Endothelial cell of umbilical vein (primary cell): Measurements from ENCODE around the gene ABTB2. TPM values are rescaled to one million over a fixed set of nuclear protein-coding genes. Genes with fewer than 3 reads are reported as not detected.

Experiments used
- BruUV-seq: library from RNA; stranded (reverse); fragments of 400-500 nt; replicated peaks from 2 replicates; lab custom pipeline; 2021; lab: Mats Ljungman, UMichigan
- CTCF ChIA-PET: fragments of 300-600, 350-600 bp; sonication (Branson Sonifier 250); formaldehyde crosslinking; loops from one replicate; lab custom pipeline; 2021; ENCODE audit warnings: antibody characterized with exemption, inconsistent platforms; lab: Charles Lee
- POLR2A ChIA-PET: fragments of 300-600, 350-600 bp; sonication (Branson Sonifier 250); formaldehyde crosslinking; loops from one replicate; lab custom pipeline; 2021; ENCODE audit warnings: antibody characterized with exemption, inconsistent platforms; lab: Charles Lee
- DNase-seq: peaks from one replicate; pipeline ENCODE4 v3.0.0-alpha.2; 2011; ENCODE audit warnings: low read depth, low spot score
- FAIRE-seq: peaks from 2 replicates; lab custom pipeline; 2011; peaks lifted over from hg19 to GRCh38; lab: Jason Lieb, UNC
- H2AFZ ChIP-seq: 2 replicates; pipeline ENCODE4 v1.6.0; 2012; ENCODE audit warnings: low read depth, low read length, control low read depth, inconsistent platforms
- H3K27ac ChIP-seq: 2 replicates; pipeline ENCODE4 v1.5.1; 2011; ENCODE audit warnings: low read depth, mild to moderate bottlenecking, control low read depth, low read length, moderate library complexity; ENCODE audit not compliant: insufficient read depth
- H3K27me3 ChIP-seq, 2 experiments: 2 replicates each; pipeline versions ENCODE4 v1.6.0 to v1.6.1; 2011; ENCODE audit warnings: low read length in 2 of 2, mixed read lengths in 1 of 2; ENCODE audit not compliant: control insufficient read depth in 2 of 2, insufficient read depth in 2 of 2
- H3K36me3 ChIP-seq, 2 experiments: 2 replicates in 1 of 2; 3 replicates in 1 of 2; pipeline ENCODE4 v1.5.1; 2011; ENCODE audit warnings: low read length in 2 of 2, mild to moderate bottlenecking in 1 of 2, moderate library complexity in 1 of 2; ENCODE audit not compliant: control insufficient read depth in 2 of 2, insufficient read depth in 2 of 2; ENCODE audit errors: extremely low read depth in 1 of 2
- H3K4me1 ChIP-seq: 3 replicates; pipeline ENCODE4 v1.5.1; 2011; ENCODE audit warnings: mild to moderate bottlenecking, low read length; ENCODE audit not compliant: control insufficient read depth, insufficient read depth; ENCODE audit errors: extremely low read depth
- H3K4me2 ChIP-seq: 2 replicates; pipeline ENCODE4 v1.6.1; 2011; ENCODE audit warnings: low read length, control low read depth, mixed read lengths; ENCODE audit not compliant: insufficient read depth
- H3K4me3 ChIP-seq, 3 experiments: fragments of 200-600 bp in 1 of 3; sonication (generic), shearing (Covaris generic) in 1 of 3; replicated peaks in 1 of 3; 2 replicates each; pipeline ENCODE4 v1.5.1; 2011 to 2016; ENCODE audit warnings: control low read depth in 3 of 3, low read length in 3 of 3, mild to moderate bottlenecking in 2 of 3, inconsistent platforms in 1 of 3, low read depth in 1 of 3, moderate library complexity in 1 of 3; ENCODE audit not compliant: insufficient read depth in 1 of 3
- H3K79me2 ChIP-seq: 2 replicates; pipeline ENCODE4 v1.6.0; 2012; ENCODE audit warnings: low read length, inconsistent platforms; ENCODE audit not compliant: control insufficient read depth, insufficient read depth
- H3K9ac ChIP-seq: replicated peaks from 2 replicates; pipeline ENCODE3; 2011; ENCODE audit warnings: low read length, control low read depth; ENCODE audit not compliant: insufficient read depth; ENCODE audit errors: extremely low read depth
- H3K9me1 ChIP-seq: replicated peaks from 3 replicates; pipeline ENCODE4 v1.6.0; 2011; ENCODE audit warnings: mild to moderate bottlenecking, low read length; ENCODE audit not compliant: control insufficient read depth, insufficient read depth; ENCODE audit errors: extremely low read depth
- H3K9me3 ChIP-seq: replicated peaks from 2 replicates; pipeline ENCODE4 v1.5.1; 2012; ENCODE audit warnings: low read length, inconsistent platforms; ENCODE audit not compliant: control insufficient read depth, insufficient read depth
- H4K20me1 ChIP-seq: replicated peaks from 2 replicates; pipeline ENCODE3; 2011; ENCODE audit warnings: mild to moderate bottlenecking, low read length; ENCODE audit not compliant: control insufficient read depth, insufficient read depth; ENCODE audit errors: extremely low read depth
- CTCF ChIP-seq, 2 donors: IDR thresholded peaks; 1 replicate in 1 of 2; 2 replicates in 1 of 2; pipeline ENCODE4 v1.5.1; 2011; ENCODE audit warnings: low read length in 2 of 2, mild to moderate bottlenecking in 2 of 2, moderate library complexity in 2 of 2, control low read depth in 1 of 2, inconsistent platforms in 1 of 2, low read depth in 1 of 2; ENCODE audit not compliant: insufficient read depth in 1 of 2; ENCODE audit errors: extremely low read depth in 1 of 2
- EZH2 ChIP-seq: IDR thresholded peaks from 2 replicates; pipeline ENCODE4 v1.6.1; 2012; ENCODE audit warnings: borderline replicate concordance, low read depth, mild to moderate bottlenecking, moderate library complexity, low read length, inconsistent platforms; ENCODE audit not compliant: severe bottlenecking
- FOS ChIP-seq: IDR thresholded peaks from 2 replicates; pipeline ENCODE4 v1.6.1; 2011; ENCODE audit warnings: mild to moderate bottlenecking, low read length, moderate library complexity, borderline replicate concordance; ENCODE audit not compliant: insufficient read depth
- GATA2 ChIP-seq: IDR thresholded peaks from 2 replicates; pipeline ENCODE4 v1.7.0; 2011; ENCODE audit warnings: low read depth, mild to moderate bottlenecking, moderate library complexity, mixed read lengths, low read length; ENCODE audit not compliant: insufficient read length, insufficient read depth
- JUN ChIP-seq: IDR thresholded peaks from 2 replicates; pipeline ENCODE4 v1.6.1; 2011; ENCODE audit warnings: borderline replicate concordance, low read depth; ENCODE audit not compliant: insufficient read length, insufficient read depth
- MAX ChIP-seq: IDR thresholded peaks from 2 replicates; pipeline ENCODE4 v1.6.1; 2011; ENCODE audit not compliant: insufficient read depth, insufficient read length
- MYC ChIP-seq: IDR thresholded peaks from one replicate; pipeline ENCODE4 v1.6.1; 2011; ENCODE audit warnings: mild to moderate bottlenecking, low read depth, low read length
- POLR2A ChIP-seq: IDR thresholded peaks from 2 replicates; pipeline ENCODE4 v1.6.1; 2012; ENCODE audit warnings: low read depth, mild to moderate bottlenecking, control low read depth, low read length
- POLR2AphosphoS5 ChIP-seq: IDR thresholded peaks from 2 replicates; pipeline ENCODE4 v1.6.1; 2012; ENCODE audit warnings: low read depth, mild to moderate bottlenecking, control low read depth, low read length, moderate library complexity; ENCODE audit not compliant: insufficient read depth
- dilution Hi-C: fragments of 300-500 bp; cut with MboI; formaldehyde crosslinking; loops from one replicate; pipeline ENCODE4 v1.15.0; 2019; ENCODE audit warnings: low sequenced_read_pairs; ENCODE audit not compliant: extremely low pct_ligation_motif_present
- intact Hi-C: fragments of 100-400 bp; cut with micrococcal nuclease; formaldehyde crosslinking; loops from one replicate; pipeline ENCODE4 v1.10.0; 2022
- polyA plus RNA-seq, 4 experiments: library from polyadenylated mRNA; depleted of rRNA in 3 of 4; stranded (reverse) in 3 of 4; unstranded in 1 of 4; fragments of >200 nt; gene quantifications; 2 replicates each; pipeline versions ENCODE4 v1.2.1 to v1.2.3, GENCODE V29; 2011 to 2012; ENCODE audit warnings: missing spikeins in 1 of 4
- total RNA-seq: library from RNA; stranded (reverse); gene quantifications from 2 replicates; pipeline ENCODE4 v1.2.3, GENCODE V29; 2021

The ABTB2 gene
- total and polyA plus RNA-seq, 2 donors (not counting 3 experiments of a cell fraction or from before 2014, with no cell fraction given), result 0.11 to 0.14 TPM

GRCh38 chr11:34207487-34208180 is 150.2 kb downstream of the ABTB2 start:
- no peak overlapping the region for H2AFZ ChIP-seq
- POLR2A ChIA-PET, result no interaction called here
- H4K20me1 ChIP-seq, result no peaks in the 10 kb centered on the region
- no peak overlapping the region for H3K27ac ChIP-seq
- no peaks in the 10 kb centered on the region for H3K79me2 ChIP-seq
- CTCF ChIA-PET, result interaction anchor here (1.0 to 2.2 kb wide), 3 partner anchors 18 to 29 kb away, joined by 3 to 8 read pairs (median 4); no protein-coding TSS in a partner anchor
- no peak overlapping the region for H3K4me3 ChIP-seq
- intact Hi-C loops (no loop called here), dilution Hi-C loops (no loop called here)
- FAIRE-seq (no peak), DNase-seq (no peak)
- H3K4me1 ChIP-seq, result no peaks in the 10 kb centered on the region
- no peaks in the 10 kb centered on the region for H3K27me3 ChIP-seq
- BruUV-seq, result no TSS peak
- H3K9ac ChIP-seq, result no peak overlapping the region
- H3K4me2 ChIP-seq, result no peak overlapping the region
- no peaks in the 10 kb centered on the region for H3K36me3 ChIP-seq
- H3K9me3 ChIP-seq, result no peaks in the 10 kb centered on the region
- no peaks in the 10 kb centered on the region for H3K9me1 ChIP-seq
- TF ChIP-seq MAX (no peak), POLR2A (no peak), EZH2 (no peak), MYC (no peak), GATA2 (no peak), CTCF (IDR thresholded peaks at IDR 0.05; ENCODE audit: extremely low read depth in 1 of 2, insufficient read depth in 1 of 2, low read depth in 1 of 2, low read length in 2 of 2) (no peak), JUN (no peak), POLR2AphosphoS5 (no peak), FOS (no peak)
